ENCODE data around the gene TPO.
"Not testable (repeated sequence)": the region's sequence is repeated elsewhere in the genome, so short reads cannot be mapped to it uniquely, and the experiment has no call there.

TPO gene

GRCh38 chr2:1406434-1406833, 6.8 kb upstream of the TPO start:
- no peak for DNase-seq

- DNase-seq, result no peak
Observed at GRCh38 chr2:1407950-1408675, 5.2 kb upstream of the TPO start.

- DNase-seq, result no peak
Observed at GRCh38 chr2:1414121-1414520, 858 bp downstream of the TPO start.

- not testable (repeated sequence) for DNase-seq
Observed at GRCh38 chr2:1414901-1415300, 1.6 kb downstream of the TPO start.

GRCh38 chr2:1415501-1415900, 2.2 kb downstream of the TPO start:
- no peak for DNase-seq

GRCh38 chr2:1418566-1418965, 5.3 kb downstream of the TPO start:
- DNase-seq, result no peak

- DNase-seq, result no peak
Observed at GRCh38 chr2:1420746-1421480, 7.7 kb downstream of the TPO start.

- DNase-seq, result no peak
Observed at GRCh38 chr2:1421731-1422130, 8.5 kb downstream of the TPO start.

GRCh38 chr2:1422131-1422530, 8.9 kb downstream of the TPO start:
- DNase-seq, result no peak

- DNase-seq, result no peak
Observed at GRCh38 chr2:1422716-1423285, 9.5 kb downstream of the TPO start.

GRCh38 chr2:1427086-1427485, 13.8 kb downstream of the TPO start:
- DNase-seq, result no peak

GRCh38 chr2:1429895-1430294, 16.6 kb downstream of the TPO start:
- no peak for DNase-seq

GRCh38 chr2:1430491-1430890, 17.2 kb downstream of the TPO start:
- DNase-seq, result no peak

GRCh38 chr2:1431886-1432400, 18.7 kb downstream of the TPO start:
- no peak for DNase-seq

- DNase-seq, result no peak
Observed at GRCh38 chr2:1432726-1433125, 19.5 kb downstream of the TPO start.

GRCh38 chr2:1436369-1436768, 23.1 kb downstream of the TPO start:
- DNase-seq, result no peak

GRCh38 chr2:1437101-1437500, 23.8 kb downstream of the TPO start:
- no peak for DNase-seq

- DNase-seq, result no peak
Observed at GRCh38 chr2:1437537-1437936, 24.3 kb downstream of the TPO start.

GRCh38 chr2:1438972-1439371, 25.7 kb downstream of the TPO start:
- no peak for DNase-seq

- DNase-seq, result no peak
Observed at GRCh38 chr2:1440581-1440980, 27.3 kb downstream of the TPO start.

- no peak for DNase-seq
Observed at GRCh38 chr2:1446301-1446700, 33.0 kb downstream of the TPO start.

- DNase-seq, result no peak
Observed at GRCh38 chr2:1448009-1448408, 34.7 kb downstream of the TPO start.

GRCh38 chr2:1450915-1451314, 37.7 kb downstream of the TPO start:
- DNase-seq, result no peak

- no peak for DNase-seq
Observed at GRCh38 chr2:1451422-1451821, 38.2 kb downstream of the TPO start.
